SK-N-SH treated with all-trans-retinoic acid at 6 μM for 48 hours (cell line): ENCODE measurements around the gene PPP1R14D.

ENCODE experiments used
- ATAC-seq: fragments of 200-7000 bp; cut with Tn5 transposase; 3 replicates; pipeline ENCODE4 v1.9.1; 2020; ENCODE audit warnings: mild to moderate bottlenecking, moderate library complexity
- ARNTL ChIP-seq: fragments of 450-650 bp; formaldehyde crosslinking; IDR thresholded peaks from 2 replicates; pipeline ENCODE4 v1.5.0; 2020; ENCODE audit warnings: low read depth, mild to moderate bottlenecking, moderate library complexity, borderline replicate concordance
- BACH2 ChIP-seq: fragments of 250-450 bp; sonication (Bioruptor Pico); IDR thresholded peaks from 2 replicates; pipeline ENCODE4 v1.9.0; 2021; ENCODE audit warnings: mild to moderate bottlenecking, borderline replicate concordance
- CREB5 ChIP-seq: fragments of 250-450 bp; sonication (Bioruptor Pico); IDR thresholded peaks from 2 replicates; pipeline ENCODE4 v1.5.1; 2020; ENCODE audit warnings: low read depth, mild to moderate bottlenecking, moderate library complexity
- CSDC2 ChIP-seq: fragments of 250-450 bp; sonication (Bioruptor Pico); IDR thresholded peaks from 2 replicates; pipeline ENCODE4 v1.5.0; 2020; ENCODE audit warnings: mild to moderate bottlenecking, moderate library complexity
- CSRNP3 ChIP-seq: fragments of 250-450 bp; sonication (Bioruptor Pico); IDR thresholded peaks from 2 replicates; pipeline ENCODE4 v1.5.1; 2021; ENCODE audit warnings: mild to moderate bottlenecking, moderate library complexity
- ESRRG ChIP-seq: fragments of 250-450 bp; sonication (Bioruptor Pico); IDR thresholded peaks from 2 replicates; pipeline ENCODE4 v1.6.1; 2021; ENCODE audit warnings: mild to moderate bottlenecking
- GLIS3 ChIP-seq: fragments of 250-450 bp; sonication (Bioruptor Pico); IDR thresholded peaks from 2 replicates; pipeline ENCODE4 v1.5.0; 2020; ENCODE audit warnings: mild to moderate bottlenecking, moderate library complexity
- ISL1 ChIP-seq: fragments of 250-450 bp; sonication (Bioruptor Pico); IDR thresholded peaks from 2 replicates; pipeline ENCODE4 v2.1.2; 2022; ENCODE audit warnings: mild to moderate bottlenecking, moderate library complexity
- OSR1 ChIP-seq: fragments of 250-450 bp; sonication (Bioruptor Pico); IDR thresholded peaks from 2 replicates; pipeline ENCODE4 v1.8.0; 2022; ENCODE audit warnings: moderate library complexity, mild to moderate bottlenecking, inconsistent platforms
- POU6F1 ChIP-seq: fragments of 250-450 bp; sonication (Bioruptor Pico); IDR thresholded peaks from 2 replicates; pipeline ENCODE4 v1.8.0; 2021; ENCODE audit warnings: low read depth, mild to moderate bottlenecking, moderate library complexity, borderline replicate concordance
- PPARA ChIP-seq: fragments of 250-450 bp; sonication (Bioruptor Pico); IDR thresholded peaks from 2 replicates; pipeline ENCODE4 v1.5.0; 2020; ENCODE audit warnings: mild to moderate bottlenecking, borderline replicate concordance
- RARB ChIP-seq: fragments of 250-450 bp; sonication (Bioruptor Pico); IDR thresholded peaks from 2 replicates; pipeline ENCODE4 v1.8.0; 2021; ENCODE audit warnings: mild to moderate bottlenecking, moderate library complexity
- SNAI2 ChIP-seq: fragments of 250-450 bp; sonication (Bioruptor Pico); IDR thresholded peaks from 2 replicates; pipeline ENCODE4 v1.5.0; 2020; ENCODE audit warnings: mild to moderate bottlenecking, moderate library complexity
- TCF4 ChIP-seq: fragments of 250-450 bp; sonication (Bioruptor Pico); IDR thresholded peaks from 2 replicates; pipeline ENCODE4 v1.8.0; 2021; ENCODE audit warnings: mild to moderate bottlenecking, moderate library complexity, borderline replicate concordance
- TOX ChIP-seq: fragments of 250-450 bp; sonication (Bioruptor Pico); IDR thresholded peaks from 2 replicates; pipeline ENCODE4 v1.8.0; 2021; ENCODE audit warnings: mild to moderate bottlenecking, moderate library complexity, borderline replicate concordance
- TSHZ2 ChIP-seq: fragments of 250-450 bp; sonication (Bioruptor Pico); IDR thresholded peaks from 2 replicates; pipeline ENCODE4 v1.5.0; 2020; ENCODE audit warnings: mild to moderate bottlenecking, moderate library complexity
- ZC3H10 ChIP-seq: fragments of 250-450 bp; sonication (Bioruptor Pico); IDR thresholded peaks from 2 replicates; pipeline ENCODE4 v1.5.1; 2021; ENCODE audit warnings: mild to moderate bottlenecking, moderate library complexity
- ZFP3 ChIP-seq: fragments of 250-450 bp; sonication (Bioruptor Pico); IDR thresholded peaks from 2 replicates; pipeline ENCODE4 v1.5.0; 2020; ENCODE audit warnings: mild to moderate bottlenecking, moderate library complexity
- ZFP30 ChIP-seq: fragments of 450-650 bp; formaldehyde crosslinking; IDR thresholded peaks from 2 replicates; pipeline ENCODE4 v1.5.0; 2022; ENCODE audit warnings: mild to moderate bottlenecking, moderate library complexity
- ZNF565 ChIP-seq: fragments of 450-650 bp; formaldehyde crosslinking; conservative IDR thresholded peaks from 2 replicates; pipeline ENCODE4 v1.5.0; 2020; ENCODE audit warnings: low read depth, mild to moderate bottlenecking, moderate library complexity
- ZNF70 ChIP-seq: fragments of 450-650 bp; formaldehyde crosslinking; IDR thresholded peaks from 2 replicates; pipeline ENCODE4 v1.5.0; 2020; ENCODE audit warnings: mild to moderate bottlenecking, moderate library complexity
- ZNF8 ChIP-seq: fragments of 450-650 bp; formaldehyde crosslinking; IDR thresholded peaks from 2 replicates; pipeline ENCODE4 v1.5.0; 2020; ENCODE audit warnings: mild to moderate bottlenecking, moderate library complexity
- TF ChIP-seq, protein P1 (sequence below): fragments of 250-450 bp; sonication (Bioruptor Pico); IDR thresholded peaks from 2 replicates; pipeline ENCODE4 v1.8.0; 2020; ENCODE audit warnings: mild to moderate bottlenecking, moderate library complexity, borderline replicate concordance

PPP1R14D gene

GRCh38 chr15:40871749-40872617 is 43.5 kb upstream of the PPP1R14D start:
- ATAC-seq = no peak
- no peak for TF ChIP-seq TSHZ2 (CRISPR knock-in tag)

DNA sequence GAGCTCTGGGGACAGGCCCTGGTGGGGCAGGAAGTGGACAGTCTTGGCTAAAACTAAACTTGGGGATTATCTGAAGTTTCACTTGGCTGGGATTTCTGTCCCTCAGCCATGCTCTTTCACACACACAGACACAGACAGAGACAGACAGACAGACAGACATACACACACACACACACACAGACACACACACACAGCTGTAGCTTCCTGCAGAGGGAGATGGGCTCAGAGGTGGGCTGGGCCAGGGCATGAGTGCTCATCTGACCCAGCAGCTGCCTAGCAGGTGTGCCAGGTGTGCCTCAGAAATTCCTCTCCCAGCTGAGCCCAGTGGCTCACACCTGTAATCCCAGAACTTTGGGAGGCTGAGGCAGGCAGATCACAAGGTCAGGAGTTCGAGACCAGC is 42.2 kb upstream of the PPP1R14D start:
- TF ChIP-seq ZFP3 (CRISPR knock-in tag) = no peak
- no peak for TF ChIP-seq CSDC2 (CRISPR knock-in tag)
- no peak for TF ChIP-seq GLIS3 (CRISPR knock-in tag)
- TF ChIP-seq PPARA (CRISPR knock-in tag) = no peak
- TF ChIP-seq POU6F1 (CRISPR knock-in tag) = no peak
- no peak for TF ChIP-seq ISL1 (CRISPR knock-in tag)
- TF ChIP-seq CREB5 (CRISPR knock-in tag) = no peak
- TF ChIP-seq ESRRG = no peak
- TF ChIP-seq, protein P1, sequence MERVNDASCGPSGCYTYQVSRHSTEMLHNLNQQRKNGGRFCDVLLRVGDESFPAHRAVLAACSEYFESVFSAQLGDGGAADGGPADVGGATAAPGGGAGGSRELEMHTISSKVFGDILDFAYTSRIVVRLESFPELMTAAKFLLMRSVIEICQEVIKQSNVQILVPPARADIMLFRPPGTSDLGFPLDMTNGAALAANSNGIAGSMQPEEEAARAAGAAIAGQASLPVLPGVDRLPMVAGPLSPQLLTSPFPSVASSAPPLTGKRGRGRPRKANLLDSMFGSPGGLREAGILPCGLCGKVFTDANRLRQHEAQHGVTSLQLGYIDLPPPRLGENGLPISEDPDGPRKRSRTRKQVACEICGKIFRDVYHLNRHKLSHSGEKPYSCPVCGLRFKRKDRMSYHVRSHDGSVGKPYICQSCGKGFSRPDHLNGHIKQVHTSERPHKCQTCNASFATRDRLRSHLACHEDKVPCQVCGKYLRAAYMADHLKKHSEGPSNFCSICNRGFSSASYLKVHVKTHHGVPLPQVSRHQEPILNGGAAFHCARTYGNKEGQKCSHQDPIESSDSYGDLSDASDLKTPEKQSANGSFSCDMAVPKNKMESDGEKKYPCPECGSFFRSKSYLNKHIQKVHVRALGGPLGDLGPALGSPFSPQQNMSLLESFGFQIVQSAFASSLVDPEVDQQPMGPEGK (CRISPR knock-in tag) = no peak
- TF ChIP-seq ZC3H10 (CRISPR knock-in tag) = no peak
- no peak for TF ChIP-seq ARNTL (CRISPR knock-in tag)
- TF ChIP-seq ZNF565 (CRISPR knock-in tag) = no peak
- TF ChIP-seq CSRNP3 (CRISPR knock-in tag) = no peak
- no peak for TF ChIP-seq TCF4 (CRISPR knock-in tag)
- TF ChIP-seq ZFP30 (CRISPR knock-in tag) = no peak
- no peak for TF ChIP-seq ZNF70 (CRISPR knock-in tag)
- no peak for TF ChIP-seq ZNF8 (CRISPR knock-in tag)
- TF ChIP-seq BACH2 = no peak
- TF ChIP-seq RARB (CRISPR knock-in tag) = no peak
- TF ChIP-seq SNAI2 (CRISPR knock-in tag) = no peak
- no peak for ATAC-seq

- ATAC-seq = no peak
- TF ChIP-seq TSHZ2 (CRISPR knock-in tag) = no peak
- no peak for TF ChIP-seq ARNTL (CRISPR knock-in tag)
- TF ChIP-seq TOX (CRISPR knock-in tag) = no peak
- no peak for TF ChIP-seq ISL1 (CRISPR knock-in tag)
- TF ChIP-seq ZNF70 (CRISPR knock-in tag) = no peak
- TF ChIP-seq ZFP30 (CRISPR knock-in tag) = no peak
- no peak for TF ChIP-seq OSR1
- no peak for TF ChIP-seq ZC3H10 (CRISPR knock-in tag)
- no peak for TF ChIP-seq POU6F1 (CRISPR knock-in tag)
- no peak for TF ChIP-seq RARB (CRISPR knock-in tag)
- TF ChIP-seq SNAI2 (CRISPR knock-in tag) = no peak
- TF ChIP-seq GLIS3 (CRISPR knock-in tag) = no peak
Observed at GRCh38 chr15:40869686-40870085, 41.2 kb upstream of the PPP1R14D start.
